ENCODE data around the gene PACRG. TPM values are rescaled to one million over a fixed set of nuclear protein-coding genes. Genes with fewer than 3 reads are reported as not detected.

Gene PACRG
- total and polyA plus RNA-seq, 10 of the 15 experiments (the other 5 are each of a cell fraction or from before 2014, with no cell fraction given), result not detected

DNA sequence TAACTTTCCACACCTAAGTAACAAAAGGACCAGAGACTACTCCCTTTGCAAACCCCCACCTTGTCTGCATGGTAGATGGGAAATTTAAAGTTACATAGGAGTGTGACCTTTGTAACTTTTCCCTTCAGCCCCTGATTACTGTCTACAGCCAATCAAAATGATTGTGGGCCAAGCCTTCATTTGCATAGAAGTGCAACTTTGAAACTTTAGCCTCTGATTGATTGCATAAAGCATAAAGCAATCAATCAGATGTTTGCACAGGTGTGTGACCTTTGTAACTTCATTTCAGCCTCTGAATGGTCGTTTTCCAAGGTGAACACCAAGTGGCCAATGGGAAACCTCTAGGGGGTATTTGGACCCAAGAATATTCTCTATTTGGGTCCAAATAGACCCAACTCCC is 46.3 kb upstream of the PACRG start (continued):
- TF ChIP-seq POU2F2 (IDR thresholded peaks at IDR 0.05; ENCODE audit: borderline replicate concordance, low read depth, low read length) (no peak), SREBF1 (IDR thresholded peaks at IDR 0.05; ENCODE audit: low read length) (no peak), POLR2A (IDR thresholded peaks at IDR 0.05; ENCODE audit: low read depth, low read length) (no peak), KAT2A (conservative IDR thresholded peaks at IDR 0.05; ENCODE audit: control insufficient read depth, low read depth, low read length) (no peak)
- TF ChIP-seq, protein P1, sequence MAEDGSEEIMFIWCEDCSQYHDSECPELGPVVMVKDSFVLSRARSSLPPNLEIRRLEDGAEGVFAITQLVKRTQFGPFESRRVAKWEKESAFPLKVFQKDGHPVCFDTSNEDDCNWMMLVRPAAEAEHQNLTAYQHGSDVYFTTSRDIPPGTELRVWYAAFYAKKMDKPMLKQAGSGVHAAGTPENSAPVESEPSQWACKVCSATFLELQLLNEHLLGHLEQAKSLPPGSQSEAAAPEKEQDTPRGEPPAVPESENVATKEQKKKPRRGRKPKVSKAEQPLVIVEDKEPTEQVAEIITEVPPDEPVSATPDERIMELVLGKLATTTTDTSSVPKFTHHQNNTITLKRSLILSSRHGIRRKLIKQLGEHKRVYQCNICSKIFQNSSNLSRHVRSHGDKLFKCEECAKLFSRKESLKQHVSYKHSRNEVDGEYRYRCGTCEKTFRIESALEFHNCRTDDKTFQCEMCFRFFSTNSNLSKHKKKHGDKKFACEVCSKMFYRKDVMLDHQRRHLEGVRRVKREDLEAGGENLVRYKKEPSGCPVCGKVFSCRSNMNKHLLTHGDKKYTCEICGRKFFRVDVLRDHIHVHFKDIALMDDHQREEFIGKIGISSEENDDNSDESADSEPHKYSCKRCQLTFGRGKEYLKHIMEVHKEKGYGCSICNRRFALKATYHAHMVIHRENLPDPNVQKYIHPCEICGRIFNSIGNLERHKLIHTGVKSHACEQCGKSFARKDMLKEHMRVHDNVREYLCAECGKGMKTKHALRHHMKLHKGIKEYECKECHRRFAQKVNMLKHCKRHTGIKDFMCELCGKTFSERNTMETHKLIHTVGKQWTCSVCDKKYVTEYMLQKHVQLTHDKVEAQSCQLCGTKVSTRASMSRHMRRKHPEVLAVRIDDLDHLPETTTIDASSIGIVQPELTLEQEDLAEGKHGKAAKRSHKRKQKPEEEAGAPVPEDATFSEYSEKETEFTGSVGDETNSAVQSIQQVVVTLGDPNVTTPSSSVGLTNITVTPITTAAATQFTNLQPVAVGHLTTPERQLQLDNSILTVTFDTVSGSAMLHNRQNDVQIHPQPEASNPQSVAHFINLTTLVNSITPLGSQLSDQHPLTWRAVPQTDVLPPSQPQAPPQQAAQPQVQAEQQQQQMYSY (CRISPR knock-in tag; IDR thresholded peaks at IDR 0.05), result no peak

DNA sequence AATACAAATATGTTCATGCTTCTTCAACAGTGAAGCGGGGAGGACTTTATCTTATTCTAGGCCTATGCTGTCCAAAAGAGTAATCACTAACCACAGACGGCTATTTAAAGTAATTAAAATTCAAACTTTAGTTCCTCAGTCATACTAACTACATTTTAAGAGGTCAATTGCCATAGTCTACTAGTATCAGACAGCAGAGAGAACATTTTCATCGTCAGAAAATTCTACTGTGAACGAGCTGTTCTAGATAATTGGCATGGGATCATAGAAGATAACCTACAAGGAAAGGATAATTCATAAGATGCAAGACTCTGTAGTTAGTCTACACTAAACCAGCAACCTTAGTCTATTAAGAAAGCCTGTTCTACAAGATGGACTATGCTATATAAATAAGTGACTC is 44.6 kb upstream of the PACRG start:
- Histone ChIP-seq H3K27ac (ENCODE audit: control insufficient read depth, insufficient read depth) (no peak overlapping the region), H4K20me1 (ENCODE audit: control insufficient read depth, insufficient read depth) (no peaks in the 10 kb centered on the region), H3K4me3 (no peak overlapping the region), H3K9ac (ENCODE audit: control insufficient read depth, insufficient read depth, low read length) (no peak overlapping the region), H3K4me2 (ENCODE audit: control insufficient read depth, insufficient read depth) (no peak overlapping the region), H3K36me3 (ENCODE audit: control insufficient read depth in 2 of 2, insufficient read depth in 2 of 2, low read length in 1 of 2) (no peaks in the 10 kb centered on the region), H3K4me1 (ENCODE audit: control insufficient read depth, insufficient read depth, low read length) (no peaks in the 10 kb centered on the region), H3K27me3 (replicated peaks in 1 of 2; ENCODE audit: control insufficient read depth in 2 of 2, insufficient read depth in 2 of 2, low read length in 1 of 2) (no peaks in the 10 kb centered on the region), H3K79me2 (ENCODE audit: control insufficient read depth, insufficient read depth, low read length) (no peaks in the 10 kb centered on the region), H3K9me3 (replicated peaks; ENCODE audit: control insufficient read depth, insufficient read depth, low read length) (no peaks in the 10 kb centered on the region), H2AFZ (ENCODE audit: control insufficient read depth, low read depth, low read length) (no peak overlapping the region)
- POLR2A ChIA-PET, result no interaction called here
- WGBS (ENCODE audit: insufficient coverage, insufficient replicate concordance, low lambda C conversion rate, missing lambda C conversion rate), result 0% methylated on average over 4 of the region's 4 CpGs
- BruUV-seq (replicated peaks), result no TSS peak
- SMC1A ChIA-PET (ENCODE audit: uncharacterized antibody, unreplicated experiment), result no interaction called here
- in situ Hi-C loops (cut with MboI) (no loop called here), intact Hi-C loops (cut with micrococcal nuclease; ENCODE audit: unreplicated experiment) (no loop called here)
- ATAC-seq (no peak), DNase-seq (ENCODE audit: low read depth, low spot score) (no peak), FAIRE-seq (no peak)
- CTCF ChIA-PET, result no interaction called here
- RAD21 ChIA-PET (ENCODE audit: unreplicated experiment), result no interaction called here
- TF ChIP-seq, protein P2, sequence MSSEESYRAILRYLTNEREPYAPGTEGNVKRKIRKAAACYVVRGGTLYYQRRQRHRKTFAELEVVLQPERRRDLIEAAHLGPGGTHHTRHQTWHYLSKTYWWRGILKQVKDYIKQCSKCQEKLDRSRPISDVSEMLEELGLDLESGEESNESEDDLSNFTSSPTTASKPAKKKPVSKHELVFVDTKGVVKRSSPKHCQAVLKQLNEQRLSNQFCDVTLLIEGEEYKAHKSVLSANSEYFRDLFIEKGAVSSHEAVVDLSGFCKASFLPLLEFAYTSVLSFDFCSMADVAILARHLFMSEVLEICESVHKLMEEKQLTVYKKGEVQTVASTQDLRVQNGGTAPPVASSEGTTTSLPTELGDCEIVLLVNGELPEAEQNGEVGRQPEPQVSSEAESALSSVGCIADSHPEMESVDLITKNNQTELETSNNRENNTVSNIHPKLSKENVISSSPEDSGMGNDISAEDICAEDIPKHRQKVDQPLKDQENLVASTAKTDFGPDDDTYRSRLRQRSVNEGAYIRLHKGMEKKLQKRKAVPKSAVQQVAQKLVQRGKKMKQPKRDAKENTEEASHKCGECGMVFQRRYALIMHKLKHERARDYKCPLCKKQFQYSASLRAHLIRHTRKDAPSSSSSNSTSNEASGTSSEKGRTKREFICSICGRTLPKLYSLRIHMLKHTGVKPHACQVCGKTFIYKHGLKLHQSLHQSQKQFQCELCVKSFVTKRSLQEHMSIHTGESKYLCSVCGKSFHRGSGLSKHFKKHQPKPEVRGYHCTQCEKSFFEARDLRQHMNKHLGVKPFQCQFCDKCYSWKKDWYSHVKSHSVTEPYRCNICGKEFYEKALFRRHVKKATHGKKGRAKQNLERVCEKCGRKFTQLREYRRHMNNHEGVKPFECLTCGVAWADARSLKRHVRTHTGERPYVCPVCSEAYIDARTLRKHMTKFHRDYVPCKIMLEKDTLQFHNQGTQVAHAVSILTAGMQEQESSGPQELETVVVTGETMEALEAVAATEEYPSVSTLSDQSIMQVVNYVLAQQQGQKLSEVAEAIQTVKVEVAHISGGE (CRISPR knock-in tag; IDR thresholded peaks at IDR 0.05), result no peak
- TF ChIP-seq, protein P3, sequence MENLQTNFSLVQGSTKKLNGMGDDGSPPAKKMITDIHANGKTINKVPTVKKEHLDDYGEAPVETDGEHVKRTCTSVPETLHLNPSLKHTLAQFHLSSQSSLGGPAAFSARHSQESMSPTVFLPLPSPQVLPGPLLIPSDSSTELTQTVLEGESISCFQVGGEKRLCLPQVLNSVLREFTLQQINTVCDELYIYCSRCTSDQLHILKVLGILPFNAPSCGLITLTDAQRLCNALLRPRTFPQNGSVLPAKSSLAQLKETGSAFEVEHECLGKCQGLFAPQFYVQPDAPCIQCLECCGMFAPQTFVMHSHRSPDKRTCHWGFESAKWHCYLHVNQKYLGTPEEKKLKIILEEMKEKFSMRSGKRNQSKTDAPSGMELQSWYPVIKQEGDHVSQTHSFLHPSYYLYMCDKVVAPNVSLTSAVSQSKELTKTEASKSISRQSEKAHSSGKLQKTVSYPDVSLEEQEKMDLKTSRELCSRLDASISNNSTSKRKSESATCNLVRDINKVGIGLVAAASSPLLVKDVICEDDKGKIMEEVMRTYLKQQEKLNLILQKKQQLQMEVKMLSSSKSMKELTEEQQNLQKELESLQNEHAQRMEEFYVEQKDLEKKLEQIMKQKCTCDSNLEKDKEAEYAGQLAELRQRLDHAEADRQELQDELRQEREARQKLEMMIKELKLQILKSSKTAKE (IDR thresholded peaks at IDR 0.05; ENCODE audit: low read depth, poor library complexity, severe bottlenecking), result no peak
- TF ChIP-seq POLR2A (IDR thresholded peaks at IDR 0.05; ENCODE audit: low read depth, low read length), result no peak
- TF ChIP-seq POU2F2 (IDR thresholded peaks at IDR 0.05; ENCODE audit: borderline replicate concordance, low read depth, low read length), result no peak
- TF ChIP-seq, protein P4, sequence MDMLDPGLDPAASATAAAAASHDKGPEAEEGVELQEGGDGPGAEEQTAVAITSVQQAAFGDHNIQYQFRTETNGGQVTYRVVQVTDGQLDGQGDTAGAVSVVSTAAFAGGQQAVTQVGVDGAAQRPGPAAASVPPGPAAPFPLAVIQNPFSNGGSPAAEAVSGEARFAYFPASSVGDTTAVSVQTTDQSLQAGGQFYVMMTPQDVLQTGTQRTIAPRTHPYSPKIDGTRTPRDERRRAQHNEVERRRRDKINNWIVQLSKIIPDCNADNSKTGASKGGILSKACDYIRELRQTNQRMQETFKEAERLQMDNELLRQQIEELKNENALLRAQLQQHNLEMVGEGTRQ (IDR thresholded peaks at IDR 0.05; ENCODE audit: borderline replicate concordance, low read depth, low read length), result no peak
